Stomach smooth muscle (tissue), 2 donors: ENCODE results near the gene NAP1L4.

Source experiments
- H3K27ac ChIP-seq: one replicate; pipeline ENCODE4 v1.7.0; 2013; ENCODE audit warnings: mild to moderate bottlenecking, low read length, inconsistent platforms
- H3K27me3 ChIP-seq, 2 donors: one replicate each; pipeline ENCODE4 v1.7.0; 2013; ENCODE audit warnings: low read length in 2 of 2; ENCODE audit not compliant: insufficient read depth in 2 of 2, control insufficient read depth in 1 of 2
- H3K36me3 ChIP-seq, 2 donors: one replicate each; pipeline ENCODE4 v1.7.0; 2013; ENCODE audit warnings: low read length in 2 of 2; ENCODE audit not compliant: control insufficient read depth in 2 of 2, insufficient read depth in 2 of 2
- H3K4me1 ChIP-seq: one replicate; pipeline ENCODE4 v1.7.0; 2013; ENCODE audit warnings: low read length; ENCODE audit not compliant: control insufficient read depth, insufficient read depth
- H3K4me3 ChIP-seq, 2 donors: one replicate each; pipeline ENCODE4 v1.7.0; 2013; ENCODE audit warnings: low read length in 2 of 2
- H3K9ac ChIP-seq, 2 donors: one replicate each; pipeline ENCODE4 v1.7.0; 2013; ENCODE audit warnings: low read length in 2 of 2, mild to moderate bottlenecking in 1 of 2
- H3K9me3 ChIP-seq, 2 donors: one replicate each; pipeline ENCODE4 v1.7.0; 2013; ENCODE audit warnings: low read length in 2 of 2; ENCODE audit not compliant: control insufficient read depth in 2 of 2
- donor health status: healthy.
- donor health status: Pancreatic carcinoma.

NAP1L4 gene

DNA sequence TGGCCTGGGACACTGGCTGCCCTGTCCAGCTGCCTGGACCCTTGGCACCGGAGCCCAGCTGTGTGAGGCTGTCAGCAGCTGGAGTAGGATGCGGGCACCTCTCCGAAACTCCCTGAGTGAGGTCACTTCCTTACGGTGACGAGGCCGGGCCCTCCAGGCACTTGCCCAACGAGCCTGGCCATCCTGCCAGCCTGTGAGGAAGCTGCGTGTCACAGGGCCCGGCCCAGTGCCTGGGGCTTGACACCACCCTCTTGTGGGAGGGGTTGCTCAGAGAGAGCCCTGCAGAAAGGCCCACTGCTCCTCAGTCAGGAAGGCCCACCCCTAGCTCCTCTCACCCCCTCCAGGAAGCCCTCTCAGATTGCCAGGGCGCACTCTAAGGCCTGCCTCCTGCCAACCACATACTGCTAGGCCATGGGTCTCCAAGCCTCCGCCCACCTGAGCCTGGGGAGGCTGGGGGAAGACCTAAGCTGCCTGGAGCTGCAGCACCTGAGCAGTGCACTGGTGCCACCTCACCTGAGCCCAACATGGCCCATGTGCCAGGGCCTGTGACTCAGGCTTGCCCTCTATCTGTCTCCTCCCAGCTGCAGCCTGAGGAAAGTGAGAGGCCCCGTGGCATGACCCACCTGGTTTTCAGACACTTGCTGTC, 58.6 kb downstream of the NAP1L4 start:
- H3K4me3 ChIP-seq, result no peak overlapping the region
- peaks cover 20% of the 10 kb centered on the region for H3K4me1 ChIP-seq
- H3K9ac ChIP-seq, result no peak overlapping the region
- H3K27ac ChIP-seq, result no peak overlapping the region
- peaks cover 4 to 5% of the 10 kb centered on the region in 2 donors for H3K9me3 ChIP-seq
- H3K36me3 ChIP-seq, result no peaks in the 10 kb centered on the region
- peaks cover 0 to 22% of the 10 kb centered on the region in 2 donors for H3K27me3 ChIP-seq

DNA sequence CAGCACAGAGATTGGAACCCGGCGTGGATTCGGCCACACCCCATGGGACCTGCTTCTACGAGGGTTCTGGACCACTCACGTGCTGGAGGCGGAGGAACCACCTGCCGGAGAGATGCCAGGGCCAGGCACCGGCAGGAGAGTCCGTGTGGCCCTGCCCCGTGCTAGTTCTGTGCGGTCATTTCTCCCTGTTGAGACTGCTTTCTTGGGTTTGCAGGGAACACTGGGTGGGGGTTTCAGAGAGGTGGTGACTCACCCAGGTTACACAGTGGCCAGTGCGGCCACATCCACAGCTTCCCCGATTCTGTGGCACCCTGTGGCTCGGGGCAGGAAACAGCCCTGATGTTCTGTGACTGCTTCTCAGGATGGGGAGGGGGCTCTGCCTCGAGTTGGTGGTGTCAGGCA, 59.3 kb downstream of the NAP1L4 start:
- peaks cover 27% of the 10 kb centered on the region for H3K4me1 ChIP-seq
- no peak overlapping the region for H3K9ac ChIP-seq
- H3K4me3 ChIP-seq, result no peak overlapping the region
- peaks cover 3 to 28% of the 10 kb centered on the region in 2 donors for H3K27me3 ChIP-seq
- H3K9me3 ChIP-seq, result peaks cover 4 to 5% of the 10 kb centered on the region in 2 donors
- H3K36me3 ChIP-seq, result no peaks in the 10 kb centered on the region
- no peak overlapping the region for H3K27ac ChIP-seq

DNA sequence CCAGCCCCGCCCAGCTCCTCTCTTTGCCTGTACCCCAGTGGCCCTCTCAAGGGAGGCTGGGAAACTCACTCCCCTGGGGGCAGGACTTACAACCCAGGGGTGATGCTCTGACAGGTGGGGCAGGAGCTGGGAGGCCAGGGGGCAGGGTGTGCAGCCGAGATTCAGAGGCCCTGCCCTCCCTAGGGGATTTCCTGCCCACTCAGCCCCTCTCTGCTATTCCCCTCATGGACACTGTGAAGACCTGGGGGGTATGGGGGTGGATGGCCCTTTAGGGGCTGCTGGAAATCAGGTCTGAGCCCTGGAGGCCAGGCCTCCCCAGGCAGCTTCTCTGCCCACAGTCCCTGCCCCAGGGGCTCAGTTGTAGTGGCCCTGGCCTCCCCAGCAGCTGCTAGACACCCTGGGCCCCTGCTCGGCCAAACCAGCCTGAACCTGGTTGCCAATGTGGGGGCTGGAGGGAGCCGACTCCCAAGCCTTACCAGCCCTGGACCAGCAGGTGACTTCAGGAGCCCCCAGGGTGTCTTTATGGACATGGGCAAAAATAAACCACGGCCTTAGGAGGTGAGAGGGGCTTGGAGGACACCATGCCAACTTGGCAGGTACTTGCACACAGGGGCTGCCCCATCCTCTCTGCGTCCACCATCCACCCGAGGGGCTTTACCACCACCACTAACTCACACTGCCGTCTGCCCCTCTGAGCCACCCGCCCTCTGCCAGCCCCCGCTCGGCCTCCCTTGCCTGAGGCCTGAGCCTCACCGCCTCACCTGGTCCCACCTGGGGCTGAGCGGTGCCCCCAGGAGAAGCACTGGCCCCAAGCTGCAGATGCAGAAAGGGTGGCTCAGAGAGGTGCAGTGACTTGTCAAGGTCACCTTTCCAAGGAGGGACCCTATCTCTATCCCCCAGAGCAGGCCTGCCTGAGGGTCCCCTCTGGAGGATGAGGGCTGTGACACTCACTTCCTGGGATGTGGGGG, 60.1 kb downstream of the NAP1L4 start:
- H3K9me3 ChIP-seq, result no peaks in the 10 kb centered on the region
- H3K27me3 ChIP-seq, result peaks cover 8 to 36% of the 10 kb centered on the region in 2 donors
- no peak overlapping the region for H3K27ac ChIP-seq
- H3K36me3 ChIP-seq, result no peaks in the 10 kb centered on the region
- peaks cover 27% of the 10 kb centered on the region for H3K4me1 ChIP-seq
- no peak overlapping the region for H3K4me3 ChIP-seq
- no peak overlapping the region for H3K9ac ChIP-seq

DNA sequence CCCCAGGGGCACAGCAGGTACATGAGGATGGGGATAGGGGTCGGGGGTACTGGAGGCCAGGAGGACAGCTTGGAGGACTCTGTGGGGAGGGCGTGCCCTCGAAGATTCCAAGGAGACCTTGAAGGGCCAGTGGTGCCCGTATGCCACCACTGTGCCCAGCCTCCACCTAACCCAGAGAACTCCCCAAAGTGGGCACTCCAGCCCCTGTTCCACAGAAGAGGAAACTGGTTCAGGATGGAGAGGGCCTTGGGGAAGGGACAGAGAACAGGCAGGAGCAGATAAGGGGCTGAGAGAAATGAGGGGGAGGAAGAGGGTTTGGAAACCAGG, 60.7 kb downstream of the NAP1L4 start:
- no peaks in the 10 kb centered on the region for H3K36me3 ChIP-seq
- H3K27ac ChIP-seq, result no peak overlapping the region
- no peak overlapping the region for H3K4me3 ChIP-seq
- H3K9me3 ChIP-seq, result no peaks in the 10 kb centered on the region
- H3K4me1 ChIP-seq, result peaks cover 27% of the 10 kb centered on the region
- H3K9ac ChIP-seq, result no peak overlapping the region
- peaks cover 8 to 40% of the 10 kb centered on the region in 2 donors for H3K27me3 ChIP-seq

DNA sequence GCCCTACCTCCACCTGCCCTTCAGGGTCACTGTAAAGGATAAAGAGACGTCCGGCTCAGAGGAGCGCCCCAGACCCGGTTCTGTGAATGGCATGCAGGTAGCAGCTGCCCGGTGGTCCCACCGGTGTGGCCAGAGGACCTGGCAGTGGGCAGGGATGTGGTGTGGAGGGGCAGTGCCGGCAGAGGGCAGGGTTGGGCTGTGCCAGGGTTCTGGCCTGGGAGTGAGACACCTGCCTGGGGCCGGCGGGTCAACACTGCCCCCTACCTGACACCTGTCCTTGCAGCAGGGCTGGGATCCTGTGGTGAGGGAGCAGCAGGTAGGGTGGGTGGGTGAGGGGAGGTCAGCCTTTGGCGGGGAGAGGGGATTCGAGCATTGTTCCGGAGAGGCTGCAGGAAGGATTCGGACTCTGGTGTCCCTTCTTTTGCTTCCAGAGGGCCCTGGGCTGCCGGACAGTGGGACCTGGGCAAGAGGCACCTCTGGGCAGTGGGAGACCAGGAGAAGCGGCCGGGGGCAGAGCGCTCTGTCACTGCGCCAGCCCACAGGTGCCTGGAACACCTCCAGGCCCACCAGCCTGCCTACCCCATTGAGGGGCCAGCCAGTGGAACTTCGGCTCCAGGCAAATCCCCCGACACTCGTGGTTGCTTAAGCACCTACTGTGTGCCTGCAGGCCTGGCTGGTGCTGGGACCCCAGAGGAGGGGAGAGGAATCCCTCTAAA, 61.3 kb downstream of the NAP1L4 start:
- Histone ChIP-seq H3K27me3 (peaks cover 8 to 40% of the 10 kb centered on the region in 2 donors), H3K27ac (no peak overlapping the region), H3K9ac (peak overlapping the region in 1 of 2 donors; percentile 45), H3K36me3 (no peaks in the 10 kb centered on the region), H3K4me1 (peaks cover 27% of the 10 kb centered on the region), H3K4me3 (peak overlapping the region; percentile 49 to 66), H3K9me3 (no peaks in the 10 kb centered on the region)

DNA sequence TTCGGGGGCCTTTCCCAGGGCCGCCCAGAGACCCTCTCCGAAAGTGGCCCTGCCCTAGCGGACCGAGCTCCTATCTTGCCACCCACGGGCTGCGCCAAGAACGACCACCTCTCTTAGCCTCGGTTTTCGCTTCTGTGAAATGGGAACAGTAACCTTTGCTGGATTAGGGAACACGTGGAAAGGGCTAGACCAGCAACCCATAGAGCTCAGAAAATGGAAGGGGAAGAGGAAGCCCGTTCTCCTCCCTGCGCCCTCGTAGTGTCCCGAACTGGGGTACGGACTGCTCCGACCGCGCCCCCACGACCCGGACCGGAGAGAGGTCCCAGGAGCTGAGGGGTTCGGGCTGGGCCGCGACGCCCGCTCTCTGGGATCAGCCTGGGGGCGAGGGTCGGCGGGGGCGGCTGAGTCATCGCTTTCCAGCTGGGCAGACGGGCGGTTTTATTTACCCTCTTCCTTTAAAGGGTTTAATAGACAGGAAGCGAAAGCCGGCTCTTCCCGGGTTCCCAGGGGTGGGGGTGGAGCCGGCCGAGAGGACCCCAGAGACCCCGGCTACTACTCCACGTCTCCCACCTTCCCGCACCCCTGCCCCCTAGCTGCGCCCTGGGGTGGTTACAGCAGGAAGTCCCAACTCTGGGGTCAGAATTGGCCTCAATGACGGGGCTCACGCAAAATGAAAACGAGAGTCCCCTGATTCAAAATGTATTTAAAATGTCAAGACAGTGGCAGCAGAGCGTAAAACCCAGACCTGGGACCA, 62.0 kb downstream of the NAP1L4 start:
- H3K9me3 ChIP-seq, result no peaks in the 10 kb centered on the region
- H3K4me1 ChIP-seq, result peaks cover 27% of the 10 kb centered on the region
- no peak overlapping the region for H3K27ac ChIP-seq
- no peaks in the 10 kb centered on the region for H3K36me3 ChIP-seq
- peak overlapping the region; percentile 13 to 45 for H3K9ac ChIP-seq
- peaks cover 8 to 40% of the 10 kb centered on the region in 2 donors for H3K27me3 ChIP-seq
- peak overlapping the region; percentile 49 to 66 for H3K4me3 ChIP-seq

DNA sequence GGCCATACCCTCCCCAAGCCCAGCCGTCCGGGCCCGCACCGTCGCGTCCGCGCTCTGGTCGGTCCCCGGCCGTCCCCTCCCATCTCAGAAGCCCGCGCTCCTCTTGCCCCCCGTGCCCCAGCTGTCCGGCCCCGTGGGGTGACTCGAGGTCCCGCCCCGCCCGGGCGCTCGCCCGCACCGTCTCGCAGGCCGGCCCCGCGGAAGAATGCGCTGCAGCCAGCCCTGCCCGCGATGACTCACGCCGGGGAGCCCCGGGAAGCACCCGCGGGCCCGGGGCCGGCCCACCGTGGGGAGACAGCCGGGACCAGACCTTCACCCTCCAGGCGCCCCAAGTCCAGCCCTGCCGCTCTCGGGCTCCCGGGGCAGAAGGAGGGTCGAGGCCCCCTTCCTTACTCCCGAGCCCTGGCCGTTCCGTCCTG, 62.6 kb downstream of the NAP1L4 start:
- Histone ChIP-seq H3K9me3 (no peaks in the 10 kb centered on the region), H3K4me3 (peak overlapping the region; percentile 49 to 66), H3K36me3 (no peaks in the 10 kb centered on the region), H3K27ac (no peak overlapping the region), H3K27me3 (peaks cover 8 to 40% of the 10 kb centered on the region in 2 donors), H3K4me1 (peaks cover 27% of the 10 kb centered on the region), H3K9ac (peak overlapping the region in 1 of 2 donors; percentile 22)

DNA sequence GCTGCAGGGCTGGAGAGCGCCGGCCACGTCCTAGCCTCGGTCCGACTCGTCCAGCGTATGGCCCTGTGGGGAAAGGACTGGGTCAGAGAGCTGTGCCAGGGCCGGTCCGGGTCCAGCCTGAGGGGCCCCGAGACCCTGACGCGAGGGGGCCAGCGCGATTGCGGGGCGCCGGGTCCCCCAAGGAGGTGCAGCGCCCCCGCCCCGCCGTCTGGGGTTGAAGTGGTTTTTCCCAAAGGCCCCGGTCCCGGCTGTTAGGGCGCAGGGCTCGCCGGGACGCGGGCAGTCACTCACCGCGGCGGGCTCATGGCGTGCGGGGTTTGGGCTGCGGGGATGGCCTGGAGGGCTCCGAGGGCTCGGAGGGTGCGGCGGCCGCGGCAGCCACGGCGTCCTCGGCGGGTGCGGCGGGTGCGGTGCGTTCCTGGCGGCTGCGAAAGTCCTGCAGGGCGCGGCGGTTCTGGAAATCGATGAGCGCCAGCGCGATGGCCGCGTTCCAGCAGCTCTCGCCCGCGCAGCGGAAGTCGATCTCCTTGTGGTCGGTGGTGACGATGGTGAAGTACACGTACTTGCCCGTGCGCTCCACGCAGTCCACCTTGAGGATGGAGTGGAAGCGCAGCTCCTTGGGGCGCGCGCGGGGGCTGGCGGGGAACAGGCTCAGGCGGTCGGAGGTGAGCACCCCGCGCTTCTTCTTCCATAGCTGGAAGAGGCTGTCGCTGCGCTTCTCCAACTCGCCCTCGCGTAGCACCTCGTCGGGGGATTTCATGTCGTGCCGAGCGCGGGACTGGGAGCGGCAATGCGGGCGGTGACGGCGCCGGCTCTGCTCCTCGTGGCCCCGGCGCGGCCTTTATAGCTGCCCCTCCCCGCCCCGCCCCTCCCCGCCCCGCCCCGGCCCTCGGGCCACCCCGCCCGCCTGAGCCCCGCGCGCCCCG, 63.3 kb downstream of the NAP1L4 start, which contains the start of gene PHLDA2:
TSS of gene PHLDA2 (minus strand) at position 816 of the 926 bp plus-strand sequence. CDS start at position 760, 56 bp downstream.
- H3K36me3 ChIP-seq, result no peaks in the 10 kb centered on the region
- peaks cover 8 to 40% of the 10 kb centered on the region in 2 donors for H3K27me3 ChIP-seq
- H3K9ac ChIP-seq, result peak within 1 kb of the TSS; percentile 13 to 45
- peak within 1 kb of the TSS; percentile 53 to 75 for H3K4me3 ChIP-seq
- H3K9me3 ChIP-seq, result no peaks in the 10 kb centered on the region
- H3K27ac ChIP-seq, result no peak within 1 kb of the TSS
- H3K4me1 ChIP-seq, result peaks cover 27% of the 10 kb centered on the region

DNA sequence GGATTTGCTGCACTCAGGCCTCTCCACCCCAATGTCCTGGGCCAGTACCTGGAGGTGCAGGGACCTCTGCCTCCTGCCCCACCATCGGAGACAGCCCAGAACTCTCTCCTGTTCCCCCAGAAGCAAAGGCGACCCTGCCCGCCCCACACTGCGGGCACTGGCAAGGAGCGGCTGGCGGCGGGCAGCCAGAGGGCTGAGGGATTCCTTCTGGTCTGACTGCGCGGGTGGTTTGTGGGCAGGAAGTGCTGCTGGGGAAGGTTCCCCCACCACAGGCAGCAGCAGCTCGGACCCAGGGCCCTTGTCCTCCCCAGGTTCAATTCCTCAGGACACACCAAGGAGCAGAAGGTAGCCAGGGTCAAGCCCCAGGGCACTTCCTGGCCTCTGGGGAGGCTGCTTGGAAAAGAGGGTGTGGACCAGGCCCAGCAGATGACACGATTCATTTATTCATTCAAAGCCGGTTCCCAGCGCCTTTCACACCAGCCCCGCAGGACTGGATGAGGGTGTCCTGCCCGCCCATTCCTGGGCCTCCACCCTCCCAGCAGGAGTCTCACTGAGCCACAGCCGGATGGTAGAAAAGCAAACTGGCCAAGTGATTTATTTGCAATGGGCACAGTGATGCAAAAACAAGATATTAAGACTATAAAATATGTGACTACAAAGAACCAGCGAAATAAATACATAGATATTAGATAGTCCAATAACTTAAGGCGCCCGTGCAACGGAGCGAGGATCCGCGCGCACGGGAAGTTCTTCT, 64.1 kb downstream of the NAP1L4 start:
- Histone ChIP-seq H3K27ac (no peak overlapping the region), H3K9me3 (no peaks in the 10 kb centered on the region), H3K9ac (no peak overlapping the region), H3K36me3 (no peaks in the 10 kb centered on the region), H3K27me3 (peaks cover 8 to 40% of the 10 kb centered on the region in 2 donors), H3K4me1 (peaks cover 27% of the 10 kb centered on the region), H3K4me3 (peak overlapping the region in 1 of 2 donors; percentile 75)
